ENCODE data around the gene MMP11. TPM values are rescaled to one million over a fixed set of nuclear protein-coding genes. Genes with fewer than 3 reads are reported as not detected.

MMP11 gene
- total and polyA plus RNA-seq, 2 donors = 3.8 to 3.9 TPM

DNA sequence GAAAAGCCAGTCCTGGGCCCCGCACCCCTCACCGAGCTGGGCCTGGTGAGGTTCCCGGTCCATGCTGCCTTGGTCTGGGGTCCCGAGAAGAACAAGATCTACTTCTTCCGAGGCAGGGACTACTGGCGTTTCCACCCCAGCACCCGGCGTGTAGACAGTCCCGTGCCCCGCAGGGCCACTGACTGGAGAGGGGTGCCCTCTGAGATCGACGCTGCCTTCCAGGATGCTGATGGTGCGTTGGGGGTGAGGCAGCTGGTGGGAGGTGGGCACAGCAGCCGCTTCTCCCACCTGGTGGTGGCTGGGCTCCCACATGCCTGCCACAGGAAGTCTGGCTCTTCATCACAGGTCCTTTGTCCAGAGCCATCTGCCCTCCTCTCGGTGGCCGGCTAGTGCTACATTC lies 9.6 kb downstream of the MMP11 start:
- H3K27ac ChIP-seq (ENCODE audit: low read depth in 1 of 2, low read length in 1 of 2) = no peak overlapping the region
- no peaks in the 10 kb centered on the region for H3K27me3 ChIP-seq (ENCODE audit: control insufficient read depth in 2 of 2, insufficient read depth in 1 of 2, low read length in 1 of 2)
- no peaks in the 10 kb centered on the region for H3K36me3 ChIP-seq (ENCODE audit: control insufficient read depth in 2 of 2, insufficient read depth in 2 of 2, low read length in 1 of 2)
- peak in 1 of 9 donors; percentile 25 for DNase-seq (ENCODE audit: low read depth in 6 of 9, low spot score in 9 of 9)
- H3K4me1 ChIP-seq (ENCODE audit: control insufficient read depth in 2 of 2, insufficient read depth in 2 of 2, low read length in 2 of 2) = peaks cover 29 to 63% of the 10 kb centered on the region in 2 donors
- H3K4me3 ChIP-seq (ENCODE audit: low read length in 2 of 2) = no peak overlapping the region
- H3K9me3 ChIP-seq (ENCODE audit: control insufficient read depth in 2 of 2, insufficient read depth in 1 of 2, low read length in 1 of 2) = no peaks in the 10 kb centered on the region
- 87% methylated on average over 16 of the region's 16 CpGs for WGBS

DNA sequence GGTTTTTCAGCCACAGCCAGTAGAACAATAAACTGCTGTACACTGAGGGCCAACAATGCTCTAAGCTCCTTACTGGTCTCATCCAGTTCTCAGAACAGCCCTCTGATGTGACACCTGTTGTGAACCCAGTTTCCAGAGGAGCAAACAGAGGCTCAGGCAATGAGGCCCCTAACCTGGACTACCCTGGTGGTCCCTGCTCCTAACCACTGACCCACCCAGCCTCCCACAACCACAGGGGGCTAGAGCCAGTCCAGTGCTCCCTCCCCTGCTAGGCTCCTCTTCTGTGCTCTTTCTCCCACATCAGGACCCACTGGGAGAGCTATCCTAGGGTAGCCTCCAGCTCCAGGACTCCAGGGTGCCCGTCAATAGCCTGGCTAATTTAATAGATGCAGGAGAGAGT lies 10.1 kb downstream of the MMP11 start:
- no peaks in the 10 kb centered on the region for H3K9me3 ChIP-seq (ENCODE audit: control insufficient read depth in 2 of 2, insufficient read depth in 1 of 2, low read length in 1 of 2)
- no peak for DNase-seq (ENCODE audit: low read depth in 6 of 9, low spot score in 9 of 9)
- no peak overlapping the region for H3K4me3 ChIP-seq (ENCODE audit: low read length in 2 of 2)
- peaks cover 30 to 63% of the 10 kb centered on the region in 2 donors for H3K4me1 ChIP-seq (ENCODE audit: control insufficient read depth in 2 of 2, insufficient read depth in 2 of 2, low read length in 2 of 2)
- H3K27ac ChIP-seq (ENCODE audit: low read depth in 1 of 2, low read length in 1 of 2) = no peak overlapping the region
- no peaks in the 10 kb centered on the region for H3K36me3 ChIP-seq (ENCODE audit: control insufficient read depth in 2 of 2, insufficient read depth in 2 of 2, low read length in 1 of 2)
- H3K27me3 ChIP-seq (ENCODE audit: control insufficient read depth in 2 of 2, insufficient read depth in 1 of 2, low read length in 1 of 2) = no peaks in the 10 kb centered on the region
- WGBS = 98% methylated on average over 1 of the region's 1 CpG

DNA sequence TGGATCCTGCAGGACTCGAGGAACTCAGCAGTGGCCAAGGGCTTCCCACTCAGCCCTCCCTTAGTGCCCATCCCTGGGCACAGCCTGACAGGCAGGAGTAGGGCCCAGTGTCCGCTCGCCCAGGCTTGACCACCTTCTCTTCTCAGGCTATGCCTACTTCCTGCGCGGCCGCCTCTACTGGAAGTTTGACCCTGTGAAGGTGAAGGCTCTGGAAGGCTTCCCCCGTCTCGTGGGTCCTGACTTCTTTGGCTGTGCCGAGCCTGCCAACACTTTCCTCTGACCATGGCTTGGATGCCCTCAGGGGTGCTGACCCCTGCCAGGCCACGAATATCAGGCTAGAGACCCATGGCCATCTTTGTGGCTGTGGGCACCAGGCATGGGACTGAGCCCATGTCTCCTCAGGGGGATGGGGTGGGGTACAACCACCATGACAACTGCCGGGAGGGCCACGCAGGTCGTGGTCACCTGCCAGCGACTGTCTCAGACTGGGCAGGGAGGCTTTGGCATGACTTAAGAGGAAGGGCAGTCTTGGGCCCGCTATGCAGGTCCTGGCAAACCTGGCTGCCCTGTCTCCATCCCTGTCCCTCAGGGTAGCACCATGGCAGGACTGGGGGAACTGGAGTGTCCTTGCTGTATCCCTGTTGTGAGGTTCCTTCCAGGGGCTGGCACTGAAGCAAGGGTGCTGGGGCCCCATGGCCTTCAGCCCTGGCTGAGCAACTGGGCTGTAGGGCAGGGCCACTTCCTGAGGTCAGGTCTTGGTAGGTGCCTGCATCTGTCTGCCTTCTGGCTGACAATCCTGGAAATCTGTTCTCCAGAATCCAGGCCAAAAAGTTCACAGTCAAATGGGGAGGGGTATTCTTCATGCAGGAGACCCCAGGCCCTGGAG lies 10.9 kb downstream of the MMP11 start:
- Histone ChIP-seq H3K36me3 (ENCODE audit: control insufficient read depth in 2 of 2, insufficient read depth in 2 of 2, low read length in 1 of 2) (peaks cover 0 to under 1% of the 10 kb centered on the region in 2 donors), H3K4me3 (ENCODE audit: low read length in 2 of 2) (no peak overlapping the region), H3K27me3 (ENCODE audit: control insufficient read depth in 2 of 2, insufficient read depth in 1 of 2, low read length in 1 of 2) (no peaks in the 10 kb centered on the region), H3K9me3 (ENCODE audit: control insufficient read depth in 2 of 2, insufficient read depth in 1 of 2, low read length in 1 of 2) (no peaks in the 10 kb centered on the region), H3K27ac (ENCODE audit: low read depth in 1 of 2, low read length in 1 of 2) (no peak overlapping the region), H3K4me1 (ENCODE audit: control insufficient read depth in 2 of 2, insufficient read depth in 2 of 2, low read length in 2 of 2) (peaks cover 36 to 62% of the 10 kb centered on the region in 2 donors)
- WGBS = 88% methylated on average over 15 of the region's 15 CpGs
- DNase-seq (ENCODE audit: low read depth in 6 of 9, low spot score in 9 of 9) = no peak

DNA sequence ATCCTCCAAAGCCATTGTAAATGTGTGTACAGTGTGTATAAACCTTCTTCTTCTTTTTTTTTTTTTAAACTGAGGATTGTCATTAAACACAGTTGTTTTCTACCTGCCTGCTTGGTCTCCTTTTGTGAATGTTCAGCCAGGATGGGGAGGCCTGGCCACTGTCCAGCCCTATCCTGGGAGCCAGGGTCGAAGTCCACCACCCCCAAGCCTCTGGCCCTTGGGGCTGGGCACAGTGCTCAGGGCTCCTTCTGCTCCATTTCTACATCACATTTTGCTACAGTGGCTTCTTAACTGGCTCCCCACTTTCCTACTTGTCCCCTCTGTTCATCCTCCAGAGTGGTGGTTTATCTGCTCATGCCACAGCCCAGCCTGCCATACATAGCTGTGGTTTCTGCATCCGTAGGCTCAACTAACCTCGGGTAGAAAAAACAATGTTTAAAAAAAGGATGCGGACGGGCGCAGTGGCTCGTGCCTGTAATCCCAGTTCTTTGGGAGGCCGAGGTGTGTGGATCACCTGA lies 11.6 kb downstream of the MMP11 start:
- Histone ChIP-seq H3K4me1 (ENCODE audit: control insufficient read depth in 2 of 2, insufficient read depth in 2 of 2, low read length in 2 of 2) (peaks cover 43 to 67% of the 10 kb centered on the region in 2 donors), H3K27ac (ENCODE audit: low read depth in 1 of 2, low read length in 1 of 2) (peak overlapping the region in 1 of 2 donors; percentile 60), H3K9me3 (ENCODE audit: control insufficient read depth in 2 of 2, insufficient read depth in 1 of 2, low read length in 1 of 2) (no peaks in the 10 kb centered on the region), H3K27me3 (ENCODE audit: control insufficient read depth in 2 of 2, insufficient read depth in 1 of 2, low read length in 1 of 2) (no peaks in the 10 kb centered on the region), H3K4me3 (ENCODE audit: low read length in 2 of 2) (no peak overlapping the region), H3K36me3 (ENCODE audit: control insufficient read depth in 2 of 2, insufficient read depth in 2 of 2, low read length in 1 of 2) (peaks cover 0 to 7% of the 10 kb centered on the region in 2 donors)
- DNase-seq (ENCODE audit: low read depth in 6 of 9, low spot score in 9 of 9) = peak in 1 of 9 donors; percentile 72
- 16% methylated on average over 8 of the region's 8 CpGs for WGBS

DNA sequence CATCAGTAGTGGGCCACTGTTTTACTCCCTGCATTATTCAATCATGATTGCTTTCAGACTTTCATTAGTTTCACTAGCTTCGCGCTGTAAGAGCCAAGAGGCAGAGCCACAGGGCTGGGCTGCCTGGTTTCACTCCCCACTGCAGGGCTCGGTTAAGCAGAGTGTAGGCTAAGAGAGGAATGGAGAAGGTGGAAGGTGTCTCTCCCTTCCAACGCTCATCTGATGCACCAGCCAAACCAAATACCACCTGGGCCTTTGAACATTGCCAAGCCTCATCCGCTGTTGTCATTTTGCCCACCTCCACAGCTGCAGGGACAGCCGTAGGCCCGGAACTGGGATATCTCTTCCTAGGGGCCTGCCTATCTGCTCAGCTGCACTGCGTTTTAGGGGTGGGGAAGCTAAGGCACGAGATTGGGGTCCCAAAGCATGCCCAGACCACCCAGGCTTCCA lies 13.6 kb downstream of the MMP11 start:
- peak overlapping the region; percentile 98 to 100 for H3K27ac ChIP-seq (ENCODE audit: low read depth in 1 of 2, low read length in 1 of 2)
- H3K36me3 ChIP-seq (ENCODE audit: control insufficient read depth in 2 of 2, insufficient read depth in 2 of 2, low read length in 1 of 2) = peaks cover 5 to 14% of the 10 kb centered on the region in 2 donors
- peak overlapping the region; percentile 58 to 94 for H3K4me3 ChIP-seq (ENCODE audit: low read length in 2 of 2)
- H3K4me1 ChIP-seq (ENCODE audit: control insufficient read depth in 2 of 2, insufficient read depth in 2 of 2, low read length in 2 of 2) = peaks cover 48 to 64% of the 10 kb centered on the region in 2 donors
- WGBS = 11% methylated on average over 9 of the region's 9 CpGs
- H3K27me3 ChIP-seq (ENCODE audit: control insufficient read depth in 2 of 2, insufficient read depth in 1 of 2, low read length in 1 of 2) = no peaks in the 10 kb centered on the region
- peak in 4 of 9 donors; percentile 71 to 92 (median 78) for DNase-seq (ENCODE audit: low read depth in 6 of 9, low spot score in 9 of 9)
- no peaks in the 10 kb centered on the region for H3K9me3 ChIP-seq (ENCODE audit: control insufficient read depth in 2 of 2, insufficient read depth in 1 of 2, low read length in 1 of 2)

DNA sequence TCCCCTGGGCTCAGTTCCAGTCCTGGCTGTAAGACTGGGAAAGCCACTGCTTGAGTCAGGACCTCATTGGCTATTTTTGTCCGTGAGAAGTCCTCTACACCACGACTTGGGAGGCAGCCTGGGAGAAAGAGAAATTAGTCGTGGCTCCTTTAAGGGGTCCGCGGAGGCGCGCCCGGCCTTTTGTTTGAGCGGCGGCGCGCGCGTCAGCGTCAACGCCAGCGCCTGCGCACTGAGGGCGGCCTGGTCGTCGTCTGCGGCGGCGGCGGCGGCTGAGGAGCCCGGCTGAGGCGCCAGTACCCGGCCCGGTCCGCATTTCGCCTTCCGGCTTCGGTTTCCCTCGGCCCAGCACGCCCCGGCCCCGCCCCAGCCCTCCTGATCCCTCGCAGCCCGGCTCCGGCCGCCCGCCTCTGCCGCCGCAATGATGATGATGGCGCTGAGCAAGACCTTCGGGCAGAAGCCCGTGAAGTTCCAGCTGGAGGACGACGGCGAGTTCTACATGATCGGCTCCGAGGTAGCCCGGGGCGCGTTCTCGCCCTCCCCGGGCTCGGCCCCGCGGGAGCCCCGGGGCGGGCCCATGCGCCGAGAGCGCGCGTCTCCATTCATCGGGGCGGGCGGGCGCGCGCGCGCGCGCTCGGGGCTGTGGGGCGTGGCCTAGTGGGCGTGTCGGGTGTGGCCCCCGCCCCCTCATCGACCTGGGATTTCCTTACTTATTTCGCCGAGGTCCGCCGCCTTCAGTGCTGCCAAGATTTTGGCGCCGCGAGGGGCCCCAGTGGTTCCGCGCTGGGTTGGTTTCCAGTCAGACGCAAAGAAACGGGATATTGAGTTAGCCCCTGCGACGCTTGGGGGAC lies 14.3 kb downstream of the MMP11 start, which contains the start of gene SMARCB1:
Gene SMARCB1, plus strand, starts transcription at position 215 of the 848 bp plus-strand sequence. Its CDS starts 204 bp downstream, at position 419.
- Histone ChIP-seq H3K36me3 (ENCODE audit: control insufficient read depth in 2 of 2, insufficient read depth in 2 of 2, low read length in 1 of 2) (peaks cover 11 to 20% of the 10 kb centered on the region in 2 donors), H3K9me3 (ENCODE audit: control insufficient read depth in 2 of 2, insufficient read depth in 1 of 2, low read length in 1 of 2) (no peaks in the 10 kb centered on the region), H3K27ac (ENCODE audit: low read depth in 1 of 2, low read length in 1 of 2) (peak within 1 kb of the TSS; percentile 98 to 100), H3K4me1 (ENCODE audit: control insufficient read depth in 2 of 2, insufficient read depth in 2 of 2, low read length in 2 of 2) (peaks cover 48 to 63% of the 10 kb centered on the region in 2 donors), H3K27me3 (ENCODE audit: control insufficient read depth in 2 of 2, insufficient read depth in 1 of 2, low read length in 1 of 2) (no peaks in the 10 kb centered on the region), H3K4me3 (ENCODE audit: low read length in 2 of 2) (peak within 1 kb of the TSS; percentile 58 to 94)
- WGBS = under 1% methylated on average over 97 of the region's 97 CpGs
- DNase-seq (ENCODE audit: low read depth in 6 of 9, low spot score in 9 of 9) = peak; percentile 75 to 95 (median 83)

DNA sequence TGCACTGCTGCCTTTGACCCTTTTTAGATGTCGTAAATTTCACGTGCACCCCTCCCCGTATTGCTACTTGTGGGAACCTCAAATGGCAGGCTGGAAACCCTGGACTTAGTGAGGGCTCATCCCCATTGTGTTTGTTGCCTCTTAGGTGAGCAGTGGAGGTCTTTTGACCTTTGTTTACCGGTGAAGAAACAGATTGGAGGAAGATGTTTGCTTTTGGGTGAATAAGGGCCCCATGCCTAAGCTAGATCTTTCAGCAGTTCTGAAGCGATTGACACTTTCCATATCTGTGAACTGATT lies 14.9 kb downstream of the MMP11 start:
- Histone ChIP-seq H3K4me1 (ENCODE audit: control insufficient read depth in 2 of 2, insufficient read depth in 2 of 2, low read length in 2 of 2) (peaks cover 46 to 63% of the 10 kb centered on the region in 2 donors), H3K9me3 (ENCODE audit: control insufficient read depth in 2 of 2, insufficient read depth in 1 of 2, low read length in 1 of 2) (no peaks in the 10 kb centered on the region), H3K4me3 (ENCODE audit: low read length in 2 of 2) (peak overlapping the region; percentile 58 to 94), H3K36me3 (ENCODE audit: control insufficient read depth in 2 of 2, insufficient read depth in 2 of 2, low read length in 1 of 2) (peaks cover 17 to 26% of the 10 kb centered on the region in 2 donors), H3K27ac (ENCODE audit: low read depth in 1 of 2, low read length in 1 of 2) (peak overlapping the region; percentile 68 to 100), H3K27me3 (ENCODE audit: control insufficient read depth in 2 of 2, insufficient read depth in 1 of 2, low read length in 1 of 2) (no peaks in the 10 kb centered on the region)
- DNase-seq (ENCODE audit: low read depth in 6 of 9, low spot score in 9 of 9) = no peak
- WGBS = 9% methylated on average over 5 of the region's 5 CpGs

DNA sequence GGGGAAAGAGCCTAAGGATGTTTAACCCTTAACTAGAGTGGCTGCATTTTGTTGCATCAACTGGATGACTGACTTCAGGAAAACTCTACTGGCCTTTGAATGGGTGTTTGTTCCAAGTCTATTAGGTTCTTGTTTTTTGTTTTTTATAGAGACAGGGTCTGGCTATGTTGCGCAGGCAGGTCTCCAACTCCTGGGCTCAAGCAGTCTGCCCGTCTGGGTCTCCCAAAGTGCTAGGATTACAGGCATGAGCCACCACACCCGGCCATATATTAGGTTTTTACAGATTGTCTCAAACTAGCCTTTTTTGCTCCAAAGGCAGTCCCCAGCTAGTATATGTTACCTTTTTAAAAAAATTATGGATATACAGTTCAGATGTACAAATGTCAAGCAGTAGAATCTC lies 15.3 kb downstream of the MMP11 start:
- Histone ChIP-seq H3K27ac (ENCODE audit: low read depth in 1 of 2, low read length in 1 of 2) (no peak overlapping the region), H3K4me3 (ENCODE audit: low read length in 2 of 2) (peak overlapping the region; percentile 58 to 94), H3K9me3 (ENCODE audit: control insufficient read depth in 2 of 2, insufficient read depth in 1 of 2, low read length in 1 of 2) (no peaks in the 10 kb centered on the region), H3K36me3 (ENCODE audit: control insufficient read depth in 2 of 2, insufficient read depth in 2 of 2, low read length in 1 of 2) (peaks cover 20 to 29% of the 10 kb centered on the region in 2 donors), H3K4me1 (ENCODE audit: control insufficient read depth in 2 of 2, insufficient read depth in 2 of 2, low read length in 2 of 2) (peaks cover 46 to 63% of the 10 kb centered on the region in 2 donors), H3K27me3 (ENCODE audit: control insufficient read depth in 2 of 2, insufficient read depth in 1 of 2, low read length in 1 of 2) (no peaks in the 10 kb centered on the region)
- no peak for DNase-seq (ENCODE audit: low read depth in 6 of 9, low spot score in 9 of 9)
- 96% methylated on average over 3 of the region's 3 CpGs for WGBS

Data from thymus (tissue), 11 donors.